Neuronal stem cell (in vitro differentiated cells): ENCODE data around the gene STX18.

ENCODE experiments used
- DNase-seq: peaks from one replicate; pipeline ENCODE4 v3.0.0-alpha.2; 2013; ENCODE audit warnings: low spot score
- H2AFZ ChIP-seq: one replicate; pipeline ENCODE4 v1.6.1; 2013; ENCODE audit warnings: mild to moderate bottlenecking, low read length, inconsistent platforms
- H2AK5ac ChIP-seq: 2 replicates; pipeline ENCODE4 v1.6.1; 2013; ENCODE audit warnings: low read depth, mild to moderate bottlenecking, inconsistent platforms, low read length, moderate library complexity, mixed read lengths
- H2BK120ac ChIP-seq: 2 replicates; pipeline ENCODE4 v1.6.1; 2013; ENCODE audit warnings: low read depth, mild to moderate bottlenecking, inconsistent platforms, low read length, moderate library complexity, mixed read lengths
- H2BK12ac ChIP-seq: one replicate; pipeline ENCODE4 v1.6.1; 2013; ENCODE audit warnings: low read length, inconsistent platforms
- H2BK15ac ChIP-seq: 2 replicates; pipeline ENCODE4 v1.6.1; 2013; ENCODE audit warnings: mild to moderate bottlenecking, low read length, inconsistent platforms, mixed read lengths
- H2BK5ac ChIP-seq: one replicate; pipeline ENCODE4 v1.6.1; 2013; ENCODE audit warnings: inconsistent platforms, mild to moderate bottlenecking, low read length, moderate library complexity
- H3K14ac ChIP-seq: one replicate; pipeline ENCODE4 v1.6.1; 2013; ENCODE audit warnings: low read length, inconsistent platforms
- H3K18ac ChIP-seq: 2 replicates; pipeline ENCODE4 v1.6.1; 2013; ENCODE audit warnings: low read length, inconsistent platforms
- H3K23ac ChIP-seq: 2 replicates; pipeline ENCODE4 v1.6.1; 2013; ENCODE audit warnings: low read depth, mild to moderate bottlenecking, mixed read lengths, low read length, inconsistent platforms; ENCODE audit not compliant: poor library complexity
- H3K27ac ChIP-seq: replicated peaks from 3 replicates; pipeline ENCODE4 v1.5.1; 2013; ENCODE audit warnings: low read length, inconsistent platforms
- H3K27me3 ChIP-seq, 3 experiments: 2 replicates each; pipeline ENCODE4 v1.6.1; 2013; ENCODE audit warnings: low read length in 3 of 3, mild to moderate bottlenecking in 2 of 3, inconsistent platforms in 1 of 3, low read depth in 1 of 3, mixed read lengths in 1 of 3, moderate library complexity in 1 of 3; ENCODE audit not compliant: control insufficient read depth in 3 of 3, insufficient read depth in 3 of 3
- H3K36me3 ChIP-seq, 2 donors: replicated peaks in 1 of 2; 2 replicates each; pipeline ENCODE4 v1.6.1; 2013; ENCODE audit warnings: low read length in 2 of 2; ENCODE audit not compliant: control insufficient read depth in 2 of 2, insufficient read depth in 2 of 2
- H3K4ac ChIP-seq: 2 replicates; pipeline ENCODE4 v1.6.1; 2013; ENCODE audit warnings: inconsistent platforms, mild to moderate bottlenecking, low read length, moderate library complexity
- H3K4me1 ChIP-seq, 2 donors: 1 replicate in 1 of 2; 2 replicates in 1 of 2; pipeline ENCODE4 v1.6.1; 2013; ENCODE audit warnings: low read length in 2 of 2, low read depth in 1 of 2; ENCODE audit not compliant: control insufficient read depth in 2 of 2, insufficient read depth in 1 of 2
- H3K4me2 ChIP-seq: one replicate; pipeline ENCODE4 v1.6.1; 2013; ENCODE audit warnings: mild to moderate bottlenecking, low read length, inconsistent platforms; ENCODE audit not compliant: insufficient read depth, poor library complexity, severe bottlenecking
- H3K4me3 ChIP-seq, 2 donors: 2 replicates each; pipeline ENCODE4 v1.5.1; 2013; ENCODE audit warnings: low read length in 2 of 2, mild to moderate bottlenecking in 2 of 2, inconsistent platforms in 1 of 2, moderate library complexity in 1 of 2
- H3K79me1 ChIP-seq: one replicate; pipeline ENCODE4 v1.6.1; 2013; ENCODE audit warnings: low read depth, mild to moderate bottlenecking, inconsistent platforms, low read length, moderate library complexity
- H3K9ac ChIP-seq: one replicate; pipeline ENCODE4 v1.6.1; 2013; ENCODE audit warnings: mild to moderate bottlenecking, low read depth, low read length, inconsistent platforms; ENCODE audit not compliant: poor library complexity
- H3K9me3 ChIP-seq, 2 donors: replicated peaks in 1 of 2; 2 replicates each; pipeline versions ENCODE3 to v1.6.1; 2013; ENCODE audit warnings: low read length in 2 of 2, mild to moderate bottlenecking in 2 of 2, inconsistent platforms in 1 of 2, low read depth in 1 of 2, mixed read lengths in 1 of 2, moderate library complexity in 1 of 2; ENCODE audit not compliant: control insufficient read depth in 2 of 2, insufficient read depth in 1 of 2
- H4K8ac ChIP-seq: one replicate; pipeline ENCODE4 v1.6.1; 2013; ENCODE audit warnings: low read depth, mild to moderate bottlenecking, inconsistent platforms, low read length, moderate library complexity
- H4K91ac ChIP-seq: one replicate; pipeline ENCODE4 v1.6.1; 2013; ENCODE audit warnings: low read length, low read depth, mild to moderate bottlenecking, inconsistent platforms; ENCODE audit not compliant: poor library complexity
- WGBS, 2 donors: extraction: QIAGEN DNeasy Blood & Tissue Kit; methylation state at CpG; one replicate each; pipeline ENCODE4 v1.1.7; 2013; ENCODE audit warnings: missing lambda C conversion rate in 2 of 2, mixed read lengths in 1 of 2; ENCODE audit not compliant: insufficient read length in 2 of 2, insufficient replicate concordance in 1 of 2; ENCODE audit errors: extremely low coverage in 2 of 2; 5-methylcytosine and 5-hydroxymethylcytosine counted together

Gene STX18

DNA sequence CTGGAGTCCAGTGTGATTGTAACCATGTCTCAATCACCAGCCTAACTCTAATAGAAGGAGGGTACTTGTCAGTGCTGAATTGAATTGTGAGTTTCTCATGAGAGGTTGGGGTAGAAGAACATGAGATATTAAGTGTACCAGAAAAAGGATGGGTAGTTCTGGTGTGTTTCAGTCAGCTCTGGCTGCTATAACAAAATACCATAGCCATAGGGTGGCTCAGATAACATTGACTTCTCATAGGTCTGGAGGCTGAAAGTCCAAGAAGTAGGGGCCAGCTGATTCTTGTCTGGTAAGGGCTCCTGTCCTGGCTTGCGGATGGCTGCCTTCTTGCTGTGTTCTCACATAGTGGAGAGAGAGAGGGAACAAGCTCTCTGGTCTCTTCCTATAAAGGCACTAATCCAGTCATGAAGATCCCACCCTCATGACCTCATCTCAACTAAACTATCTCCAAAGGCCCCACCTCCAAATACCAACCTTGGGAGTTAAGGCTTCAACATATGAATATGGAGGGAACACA is 35.6 kb upstream of the STX18 start:
- Histone ChIP-seq H2AK5ac (no peak overlapping the region), H4K91ac (no peak overlapping the region), H3K27me3 (peaks cover 0 to 37% (median 0%) of the 10 kb centered on the region in 3 experiments), H4K8ac (no peak overlapping the region), H3K9me3 (peaks cover 0 to 3% of the 10 kb centered on the region in 2 donors), H3K4me3 (no peak overlapping the region), H3K27ac (no peak overlapping the region), H3K9ac (no peak overlapping the region), H3K4me1 (peaks cover 23 to 43% of the 10 kb centered on the region in 2 donors), H3K4me2 (no peak overlapping the region), H2BK5ac (no peak overlapping the region), H3K14ac (no peak overlapping the region), H2AFZ (no peak overlapping the region), H2BK12ac (no peak overlapping the region), H2BK15ac (no peak overlapping the region), H3K23ac (no peak overlapping the region), H3K79me1 (no peaks in the 10 kb centered on the region), H3K4ac (no peak overlapping the region), H3K36me3 (no peaks in the 10 kb centered on the region), H2BK120ac (no peak overlapping the region), H3K18ac (no peak overlapping the region)
- no CpG with 5 or more reads among the region's 1 CpG for WGBS, 2 donors
- no peak for DNase-seq

DNA sequence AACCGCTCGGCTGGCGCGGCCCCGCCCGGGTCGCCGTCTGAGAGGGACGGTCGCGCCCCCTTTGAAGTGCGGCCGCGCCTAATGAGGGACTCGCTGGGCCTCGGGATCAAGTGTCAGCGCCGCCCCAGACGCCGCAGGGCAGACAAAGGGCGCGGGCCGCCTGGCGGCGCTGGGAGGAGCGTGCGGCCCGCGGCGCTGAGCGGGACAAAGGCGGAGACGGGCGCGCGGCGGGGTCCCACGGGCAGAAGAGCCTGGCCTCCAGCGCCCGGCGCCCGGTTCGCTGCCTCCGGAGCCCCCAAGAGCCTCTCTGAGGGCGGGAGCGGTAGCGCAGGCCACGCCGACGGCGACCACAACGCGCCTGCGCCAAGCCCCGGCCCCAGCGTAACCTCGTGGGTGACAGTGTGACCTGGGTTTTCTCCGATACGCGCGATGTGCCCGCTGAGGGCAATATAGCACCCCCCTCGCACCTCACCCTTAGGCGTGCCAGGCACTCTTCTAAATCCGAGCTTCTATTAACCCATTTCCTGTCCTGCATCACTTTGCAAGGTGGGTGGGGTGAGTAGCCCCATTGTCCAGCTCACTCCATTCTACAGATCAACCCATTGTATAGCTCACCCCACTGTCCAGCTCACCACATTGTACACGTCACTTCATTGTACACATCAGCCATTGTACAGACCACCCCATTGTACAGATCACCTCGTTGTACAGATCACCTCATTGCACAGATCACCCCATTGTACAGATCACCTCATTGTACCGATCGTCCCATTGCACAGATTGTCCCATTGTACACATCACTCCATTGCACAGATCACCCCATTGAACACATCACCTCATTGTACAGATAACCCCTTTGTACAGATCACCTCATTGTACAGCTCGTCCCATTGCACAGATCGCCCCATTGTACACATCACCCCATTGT is 33.7 kb upstream of the STX18 start:
- Histone ChIP-seq H3K4ac (no peak overlapping the region), H3K9ac (no peak overlapping the region), H2BK120ac (no peak overlapping the region), H3K27me3 (peaks cover 0 to 39% (median 0%) of the 10 kb centered on the region in 3 experiments), H2AK5ac (no peak overlapping the region), H2BK15ac (no peak overlapping the region), H4K91ac (no peak overlapping the region), H3K14ac (no peak overlapping the region), H3K18ac (peak overlapping the region; percentile 69), H3K9me3 (peaks cover 0 to 3% of the 10 kb centered on the region in 2 donors), H3K36me3 (no peaks in the 10 kb centered on the region), H2AFZ (peak overlapping the region; percentile 83), H3K23ac (no peak overlapping the region), H2BK5ac (no peak overlapping the region), H3K79me1 (no peaks in the 10 kb centered on the region), H3K4me1 (peaks cover 23 to 43% of the 10 kb centered on the region in 2 donors), H3K4me2 (peak overlapping the region; percentile 49), H3K4me3 (peak overlapping the region; percentile 36 to 65), H4K8ac (no peak overlapping the region), H2BK12ac (peak overlapping the region; percentile 63), H3K27ac (no peak overlapping the region)
- WGBS, 2 donors, result no CpG with 5 or more reads among the region's 71 CpGs
- peak; percentile 83 for DNase-seq

DNA sequence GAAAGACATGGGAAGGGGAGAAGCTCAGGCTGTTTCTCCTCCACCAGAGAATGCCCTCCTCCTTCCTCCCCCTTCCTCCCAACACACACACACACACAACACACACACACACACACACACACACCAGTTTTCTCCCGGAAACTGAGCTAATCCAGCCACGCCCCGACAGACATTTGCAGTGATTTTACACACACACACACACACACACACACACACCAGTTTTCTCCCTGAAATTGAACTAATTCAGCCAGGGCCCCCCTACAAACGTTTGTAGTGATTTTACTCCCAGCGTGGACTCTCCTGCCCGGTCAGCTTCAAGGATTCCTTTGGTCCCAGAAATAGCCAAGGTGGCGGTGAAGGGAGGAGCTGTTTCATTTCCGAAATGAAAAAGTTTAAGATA is 32.9 kb upstream of the STX18 start:
- WGBS, 2 donors, result no CpG with 5 or more reads among the region's 8 CpGs
- DNase-seq, result no peak
- Histone ChIP-seq H3K4me1 (peaks cover 23 to 36% of the 10 kb centered on the region in 2 donors), H3K4me3 (peak overlapping the region; percentile 36 to 60), H4K91ac (no peak overlapping the region), H3K79me1 (no peaks in the 10 kb centered on the region), H4K8ac (no peak overlapping the region), H3K23ac (no peak overlapping the region), H3K9me3 (peaks cover 0 to 7% of the 10 kb centered on the region in 2 donors), H3K4me2 (peak overlapping the region; percentile 42), H3K36me3 (no peaks in the 10 kb centered on the region), H3K27me3 (peaks cover 0 to 39% (median 0%) of the 10 kb centered on the region in 3 experiments), H2BK120ac (no peak overlapping the region), H3K4ac (no peak overlapping the region), H2AFZ (peak overlapping the region; percentile 83), H2BK15ac (no peak overlapping the region), H3K27ac (no peak overlapping the region), H3K9ac (no peak overlapping the region), H3K18ac (no peak overlapping the region), H2AK5ac (no peak overlapping the region), H2BK5ac (no peak overlapping the region), H3K14ac (no peak overlapping the region), H2BK12ac (no peak overlapping the region)

GRCh38 chr4:4574052-4574451 is 32.2 kb upstream of the STX18 start:
- H3K4me1 ChIP-seq, result peaks cover 20 to 31% of the 10 kb centered on the region in 2 donors
- no peak overlapping the region for H3K4me3 ChIP-seq
- H3K23ac ChIP-seq, result no peak overlapping the region
- no peaks in the 10 kb centered on the region for H3K79me1 ChIP-seq
- no peak overlapping the region for H3K4ac ChIP-seq
- no peak for DNase-seq
- no peak overlapping the region for H3K9ac ChIP-seq
- H3K9me3 ChIP-seq, result peaks cover 0 to 7% of the 10 kb centered on the region in 2 donors
- no peak overlapping the region for H3K14ac ChIP-seq
- H2BK120ac ChIP-seq, result no peak overlapping the region
- no peak overlapping the region for H2AK5ac ChIP-seq
- H3K4me2 ChIP-seq, result no peak overlapping the region
- no peak overlapping the region for H4K91ac ChIP-seq
- no peak overlapping the region for H2BK15ac ChIP-seq
- H2BK5ac ChIP-seq, result no peak overlapping the region
- no CpG with 5 or more reads among the region's 5 CpGs for WGBS, 2 donors
- no peak overlapping the region for H3K18ac ChIP-seq
- H2AFZ ChIP-seq, result no peak overlapping the region
- no peak overlapping the region for H4K8ac ChIP-seq
- H2BK12ac ChIP-seq, result no peak overlapping the region
- H3K27ac ChIP-seq, result no peak overlapping the region
- no peaks in the 10 kb centered on the region for H3K36me3 ChIP-seq
- H3K27me3 ChIP-seq, result peaks cover 0 to 39% (median 0%) of the 10 kb centered on the region in 3 experiments
